ENCODE data around the gene FOXP2. TPM values are rescaled to one million over a fixed set of nuclear protein-coding genes. Genes with fewer than 3 reads are reported as not detected.

Gene FOXP2
- total RNA-seq, 1 donor from 2014 or later: 1.9 TPM

Small RNA genes within 50 kb of the gene (microRNA-seq; reads per million reads assigned to microRNA genes)
- gene MIR3666: not detected

Data from cardiac septum (tissue), 1 donor.